ENCODE data around the gene CFAP92.

- TF ChIP-seq CTCF (conservative IDR thresholded peaks at IDR 0.05; ENCODE audit: low read depth, low read length) (no peak), EZH2 (IDR thresholded peaks at IDR 0.05; ENCODE audit: low read length, unreplicated experiment) (no peak)
These were observed 86.9 kb downstream of the CFAP92 start for GRCh38 chr3:128906804-128907525.
